Measurements from ENCODE around the gene AP1G1. TPM values are rescaled to one million over a fixed set of nuclear protein-coding genes. Genes with fewer than 3 reads are reported as not detected.

Gene AP1G1
- total RNA-seq, 1 experiment from 2014 or later, result 53.9 TPM

GRCh38 chr16:71762186-71762585, 46.4 kb downstream of the AP1G1 start:
- Histone ChIP-seq H3K27ac (no peak overlapping the region), H3K4me1 (replicated peaks) (peaks cover 5% of the 10 kb centered on the region)

GRCh38 chr16:71761097-71761496, 47.5 kb downstream of the AP1G1 start:
- Histone ChIP-seq H3K36me3 (peaks cover 78% of the 10 kb centered on the region), H3K4me1 (replicated peaks) (peaks cover 5% of the 10 kb centered on the region), H3K9me3 (replicated peaks) (no peaks in the 10 kb centered on the region), H3K4me3 (no peak overlapping the region), H3K27me3 (replicated peaks) (no peaks in the 10 kb centered on the region), H3K27ac (no peak overlapping the region)
- no peak for DNase-seq (ENCODE audit: low read depth in 1 of 2, low spot score in 2 of 2)

More at GRCh38 chr16:71762186-71762585, 46.4 kb downstream of the AP1G1 start:
- Histone ChIP-seq H3K27me3 (replicated peaks) (no peaks in the 10 kb centered on the region), H3K36me3 (peaks cover 71% of the 10 kb centered on the region), H3K9me3 (replicated peaks) (no peaks in the 10 kb centered on the region), H3K4me3 (no peak overlapping the region)
- no peak for DNase-seq (ENCODE audit: low read depth in 1 of 2, low spot score in 2 of 2)

- H3K27me3 ChIP-seq (replicated peaks), result no peaks in the 10 kb centered on the region
- H3K9me3 ChIP-seq (replicated peaks), result no peaks in the 10 kb centered on the region
- H3K4me1 ChIP-seq (replicated peaks), result peaks cover 5% of the 10 kb centered on the region
- H3K4me3 ChIP-seq, result no peak overlapping the region
- peaks cover 86% of the 10 kb centered on the region for H3K36me3 ChIP-seq
- DNase-seq (ENCODE audit: low read depth in 1 of 2, low spot score in 2 of 2), result no peak
- H3K27ac ChIP-seq, result no peak overlapping the region
These were observed 50.3 kb downstream of the AP1G1 start for GRCh38 chr16:71758293-71758760.

- Histone ChIP-seq H3K27me3 (replicated peaks) (no peaks in the 10 kb centered on the region), H3K9me3 (replicated peaks) (no peaks in the 10 kb centered on the region), H3K36me3 (peaks cover 76% of the 10 kb centered on the region), H3K4me1 (replicated peaks) (no peaks in the 10 kb centered on the region), H3K4me3 (no peak overlapping the region), H3K27ac (no peak overlapping the region)
- no peak for DNase-seq (ENCODE audit: low read depth in 1 of 2, low spot score in 2 of 2)
These were observed 54.0 kb downstream of the AP1G1 start for GRCh38 chr16:71754652-71755051.

GRCh38 chr16:71754108-71754507, 54.5 kb downstream of the AP1G1 start:
- Histone ChIP-seq H3K27ac (no peak overlapping the region), H3K27me3 (replicated peaks) (no peaks in the 10 kb centered on the region), H3K4me1 (replicated peaks) (no peaks in the 10 kb centered on the region), H3K4me3 (no peak overlapping the region), H3K9me3 (replicated peaks) (no peaks in the 10 kb centered on the region), H3K36me3 (peaks cover 78% of the 10 kb centered on the region)
- no peak for DNase-seq (ENCODE audit: low read depth in 1 of 2, low spot score in 2 of 2)

- Histone ChIP-seq H3K36me3 (peaks cover 71% of the 10 kb centered on the region), H3K4me3 (no peak overlapping the region), H3K9me3 (replicated peaks) (no peaks in the 10 kb centered on the region), H3K4me1 (replicated peaks) (no peaks in the 10 kb centered on the region), H3K27ac (no peak overlapping the region), H3K27me3 (replicated peaks) (no peaks in the 10 kb centered on the region)
- DNase-seq (ENCODE audit: low read depth in 1 of 2, low spot score in 2 of 2), result no peak
These were observed 60.4 kb downstream of the AP1G1 start for GRCh38 chr16:71748226-71748625.

- no peaks in the 10 kb centered on the region for H3K4me1 ChIP-seq (replicated peaks)
- H3K36me3 ChIP-seq, result peaks cover 82% of the 10 kb centered on the region
- no peaks in the 10 kb centered on the region for H3K27me3 ChIP-seq (replicated peaks)
- no peaks in the 10 kb centered on the region for H3K9me3 ChIP-seq (replicated peaks)
- H3K27ac ChIP-seq, result no peak overlapping the region
- peak in 1 of 2 experiments; percentile 10 for DNase-seq (ENCODE audit: low read depth in 1 of 2, low spot score in 2 of 2)
- no peak overlapping the region for H3K4me3 ChIP-seq
These were observed 62.1 kb downstream of the AP1G1 start for GRCh38 chr16:71746442-71747046.

GRCh38 chr16:71738855-71739254, 69.8 kb downstream of the AP1G1 start:
- Histone ChIP-seq H3K9me3 (replicated peaks) (no peaks in the 10 kb centered on the region), H3K4me1 (replicated peaks) (no peaks in the 10 kb centered on the region), H3K36me3 (peaks cover 85% of the 10 kb centered on the region), H3K27ac (no peak overlapping the region), H3K27me3 (replicated peaks) (no peaks in the 10 kb centered on the region), H3K4me3 (no peak overlapping the region)
- DNase-seq (ENCODE audit: low read depth in 1 of 2, low spot score in 2 of 2), result no peak

GRCh38 chr16:71737501-71737900, 71.1 kb downstream of the AP1G1 start:
- Histone ChIP-seq H3K4me1 (replicated peaks) (no peaks in the 10 kb centered on the region), H3K36me3 (peaks cover 85% of the 10 kb centered on the region), H3K27me3 (replicated peaks) (no peaks in the 10 kb centered on the region), H3K27ac (no peak overlapping the region), H3K4me3 (no peak overlapping the region), H3K9me3 (replicated peaks) (no peaks in the 10 kb centered on the region)
- DNase-seq (ENCODE audit: low read depth in 1 of 2, low spot score in 2 of 2), result no peak

- H3K27me3 ChIP-seq (replicated peaks), result no peaks in the 10 kb centered on the region
- no peak for DNase-seq (ENCODE audit: low read depth in 1 of 2, low spot score in 2 of 2)
- no peak overlapping the region for H3K27ac ChIP-seq
- no peak overlapping the region for H3K4me3 ChIP-seq
- no peaks in the 10 kb centered on the region for H3K4me1 ChIP-seq (replicated peaks)
- peaks cover 73% of the 10 kb centered on the region for H3K36me3 ChIP-seq
- H3K9me3 ChIP-seq (replicated peaks), result no peaks in the 10 kb centered on the region
These were observed 74.1 kb downstream of the AP1G1 start for GRCh38 chr16:71734511-71734910.

GRCh38 chr16:71732587-71732986, 76.0 kb downstream of the AP1G1 start:
- Histone ChIP-seq H3K4me3 (no peak overlapping the region), H3K9me3 (replicated peaks) (no peaks in the 10 kb centered on the region), H3K4me1 (replicated peaks) (no peaks in the 10 kb centered on the region), H3K36me3 (peaks cover 56% of the 10 kb centered on the region), H3K27ac (no peak overlapping the region), H3K27me3 (replicated peaks) (no peaks in the 10 kb centered on the region)
- no peak for DNase-seq (ENCODE audit: low read depth in 1 of 2, low spot score in 2 of 2)

GRCh38 chr16:71727551-71728324, 80.9 kb downstream of the AP1G1 start:
- no peak overlapping the region for H3K27ac ChIP-seq
- 0 out of 2 replicates have a peak, but pooled peaks cover 2% of the 10 kb centered on the region for H3K9me3 ChIP-seq (replicated peaks)
- DNase-seq (ENCODE audit: low read depth in 1 of 2, low spot score in 2 of 2), result no peak
- peaks cover 5% of the 10 kb centered on the region for H3K4me1 ChIP-seq (replicated peaks)
- H3K36me3 ChIP-seq, result peaks cover 25% of the 10 kb centered on the region
- no peaks in the 10 kb centered on the region for H3K27me3 ChIP-seq (replicated peaks)
- H3K4me3 ChIP-seq, result no peak overlapping the region

- Histone ChIP-seq H3K27me3 (replicated peaks) (no peaks in the 10 kb centered on the region), H3K4me3 (no peak overlapping the region), H3K27ac (no peak overlapping the region), H3K9me3 (replicated peaks) (0 out of 2 replicates have a peak, but pooled peaks cover 2% of the 10 kb centered on the region), H3K4me1 (replicated peaks) (peaks cover 14% of the 10 kb centered on the region), H3K36me3 (peaks cover 17% of the 10 kb centered on the region)
- DNase-seq (ENCODE audit: low read depth in 1 of 2, low spot score in 2 of 2), result no peak
These were observed 81.9 kb downstream of the AP1G1 start for GRCh38 chr16:71726476-71727315.

Data from SJSA1 (cell line).